K562 (cell line): ENCODE measurements around the gene USP16. TPM values are rescaled to one million over a fixed set of nuclear protein-coding genes. Genes with fewer than 3 reads are reported as not detected.

Experiments
- ATF3 ChIP-seq, 2 experiments: fragments of 450-650 bp in 1 of 2; sonication (generic) in 1 of 2; formaldehyde crosslinking in 1 of 2; IDR thresholded peaks in 1 of 2; conservative IDR thresholded peaks in 1 of 2; 2 replicates each; pipeline versions ENCODE4 v1.6.1 to v1.8.1; 2016 to 2023; ENCODE audit warnings: mild to moderate bottlenecking in 2 of 2, moderate library complexity in 2 of 2, inconsistent platforms in 1 of 2, missing genetic modification reagents in 1 of 2
- ATF6 ChIP-seq: sonication (generic); formaldehyde crosslinking; IDR thresholded peaks from 2 replicates; pipeline ENCODE4 v1.4.0; 2020; ENCODE audit warnings: mild to moderate bottlenecking, missing genetic modification reagents
- CBX8 ChIP-seq: fragments of 200-600 bp; sonication (generic); IDR thresholded peaks from 2 replicates; pipeline ENCODE4 v1.6.1; 2012; ENCODE audit warnings: borderline replicate concordance, mixed run types, low read depth, mild to moderate bottlenecking, moderate library complexity, mixed read lengths, low read length, control low read depth, inconsistent platforms; ENCODE audit not compliant: poor library complexity, severe bottlenecking; ENCODE audit errors: extremely low read depth
- CHCHD3 ChIP-seq: fragments of 250-450 bp; sonication (Bioruptor Pico); IDR thresholded peaks from 2 replicates; pipeline ENCODE4 v2.1.2; 2022; ENCODE audit warnings: mild to moderate bottlenecking
- CREM ChIP-seq: IDR thresholded peaks from 2 replicates; pipeline ENCODE4 v1.6.1; 2014; ENCODE audit warnings: antibody characterized with exemption, low read depth
- E2F3 ChIP-seq: fragments of 250-450 bp; sonication (Bioruptor Pico); IDR thresholded peaks from 2 replicates; pipeline ENCODE4 v1.4.0; 2020; ENCODE audit warnings: mild to moderate bottlenecking
- ELF1 ChIP-seq: fragments of 200-800 bp; sonication (Bioruptor generic); IDR thresholded peaks from 2 replicates; pipeline ENCODE4 v1.6.1; 2016; ENCODE audit warnings: missing genetic modification characterization, missing compliant biosample characterization
- HBP1 ChIP-seq: fragments of 450-650 bp; formaldehyde crosslinking; IDR thresholded peaks from 2 replicates; pipeline ENCODE4 v1.4.0; 2022; ENCODE audit warnings: missing genetic modification characterization
- HLTF ChIP-seq: fragments of 450-650 bp; IDR thresholded peaks from 2 replicates; pipeline ENCODE4 v1.6.1; 2016
- MBD2 ChIP-seq: sonication (generic); IDR thresholded peaks from 2 replicates; pipeline ENCODE4 v1.6.1; 2016; ENCODE audit warnings: low read depth, borderline replicate concordance
- MCM5 ChIP-seq: fragments of 450-650 bp; IDR thresholded peaks from 2 replicates; pipeline ENCODE4 v1.6.1; 2016; ENCODE audit warnings: low read depth
- POLR3A ChIP-seq: IDR thresholded peaks from 2 replicates; pipeline ENCODE4 v1.6.1; 2011; ENCODE audit warnings: borderline replicate concordance, mild to moderate bottlenecking, moderate library complexity; ENCODE audit not compliant: insufficient read length, insufficient read depth; ENCODE audit errors: extremely low read depth
- PRMT5 ChIP-seq: sonication (generic); formaldehyde crosslinking; IDR thresholded peaks from 2 replicates; pipeline ENCODE4 v1.5.0; 2020; ENCODE audit warnings: missing genetic modification reagents
- SIN3B ChIP-seq: fragments of 450-650 bp; IDR thresholded peaks from 2 replicates; pipeline ENCODE4 v1.6.1; 2017; ENCODE audit warnings: low read depth, mild to moderate bottlenecking, moderate library complexity
- TAF7 ChIP-seq: fragments of 450-650 bp; IDR thresholded peaks from 2 replicates; pipeline ENCODE4 v1.6.1; 2016; ENCODE audit warnings: missing genetic modification characterization, missing compliant biosample characterization
- TBL1XR1 ChIP-seq, 2 experiments: IDR thresholded peaks; 2 replicates each; pipeline ENCODE4 v1.6.1; 2012; ENCODE audit warnings: improper control_type of control experiment in 2 of 2, low read length in 2 of 2, mild to moderate bottlenecking in 1 of 2
- TCF7 ChIP-seq: sonication (generic); IDR thresholded peaks from 2 replicates; pipeline ENCODE4 v1.6.1; 2016; ENCODE audit warnings: antibody characterized with exemption, borderline replicate concordance
- UBTF ChIP-seq, 2 experiments: IDR thresholded peaks; 2 replicates each; pipeline ENCODE4 v1.6.1; 2012; ENCODE audit warnings: improper control_type of control experiment in 2 of 2, low read depth in 2 of 2, low read length in 2 of 2, borderline replicate concordance in 1 of 2
- ZNF121 ChIP-seq: sonication (generic); formaldehyde crosslinking; conservative IDR thresholded peaks from 2 replicates; pipeline ENCODE4 v1.8.0; 2022; ENCODE audit warnings: missing genetic modification reagents
- ZNF589 ChIP-seq: fragments of 200-800 bp; sonication (Bioruptor generic); IDR thresholded peaks from 2 replicates; pipeline ENCODE4 v1.6.1; 2016; ENCODE audit warnings: low read depth, missing genetic modification characterization, missing compliant biosample characterization
- polyA plus RNA-seq, 8 experiments: library from polyadenylated mRNA; depleted of rRNA in 4 of 8; stranded (reverse) in 5 of 8; unstranded in 3 of 8; fragments of >200 nt; fragmentation: Nextera tagmentation in 2 of 8; fragmentation: Illumina TruSeq in 1 of 8; extraction: Ambion mirVana in 2 of 8; extraction: Trizol in 1 of 8; gene quantifications; 2 replicates each; pipeline versions ENCODE4 v1.2.1 to v1.2.3, GENCODE V29; 2011 to 2014; ENCODE audit warnings: inconsistent platforms in 1 of 8, missing spikeins in 1 of 8
- total RNA-seq, 7 experiments: library from RNA; depleted of rRNA in 6 of 7; stranded (reverse); fragments of >200 nt in 6 of 7; fragmentation: Illumina TruSeq in 2 of 7; extraction: Trizol in 2 of 7; gene quantifications; 2 replicates each; pipeline versions ENCODE4 v1.2.1 to v1.2.3, GENCODE V29; 2011 to 2021; ENCODE audit warnings: low replicate concordance in 1 of 7

Gene USP16
- total and polyA plus RNA-seq, 9 of the 15 experiments (the other 6 are each of a cell fraction or from before 2014, with no cell fraction given) = 38.4 to 90.9 (median 62.8) TPM

GRCh38 chr21:28992526-28993292 lies 31.8 kb upstream of the USP16 start, which contains the start of gene LTN1 (continued):
- TF ChIP-seq UBTF (IDR thresholded peaks at IDR 0.05; ENCODE audit: borderline replicate concordance in 1 of 2, low read depth in 2 of 2, low read length in 2 of 2) (peak; percentile 60 to 90; a peak in 2 of 4 replicates), CBX8 (no peak), ZNF589 (no peak), PRMT5 (CRISPR knock-in tag) (no peak), MBD2 (peak; percentile 96), HBP1 (CRISPR knock-in tag) (peak; percentile 59), TAF7 (tag) (peak; percentile 74), ZNF121 (CRISPR knock-in tag) (no peak), E2F3 (peak; percentile 90), ATF6 (CRISPR knock-in tag) (no peak), CREM (peak; percentile 97), ATF3 (IDR thresholded peaks at IDR 0.05) (peak; percentile 98), ATF3 (CRISPR knock-in tag; conservative IDR thresholded peaks at IDR 0.05) (peak; percentile 66), SIN3B (peak; percentile 94), TBL1XR1 (IDR thresholded peaks at IDR 0.05; ENCODE audit: low read length in 2 of 2) (peak in 1 of 2 experiments; percentile 91; a peak in 2 of 4 replicates), HLTF (0 out of 2 replicates have a peak, but pooled peaks have one; percentile 26), MCM5 (no peak), TCF7 (0 out of 2 replicates have a peak, but pooled peaks have one; percentile 22), ELF1 (tag) (peak; percentile 99), CHCHD3 (CRISPR knock-in tag) (no peak), POLR3A (no peak)
